ENCODE data around the gene TCFL5. TPM values are rescaled to one million over a fixed set of nuclear protein-coding genes. Genes with fewer than 3 reads are reported as not detected.

TCFL5 gene
- total RNA-seq, 1 donor from 2014 or later = 1.1 TPM

- no peak for TF ChIP-seq CTCF (IDR thresholded peaks at IDR 0.05)
- Histone ChIP-seq H3K4me3 (no peak overlapping the region), H3K4me1 (peaks cover 9 to 11% of the 10 kb centered on the region in 2 donors), H3K9me3 (no peaks in the 10 kb centered on the region), H3K27ac (no peak overlapping the region), H3K36me3 (peaks cover 27% of the 10 kb centered on the region in 2 donors), H3K27me3 (no peaks in the 10 kb centered on the region)
- intact Hi-C loops (cut with DNase I) = no loop called here
- no peak for DNase-seq (ENCODE audit: low spot score in 2 of 2)
Measured at GRCh38 chr20:62880935-62881661, 19.5 kb upstream of the TCFL5 start.

GRCh38 chr20:62880147-62880934 lies 18.7 kb upstream of the TCFL5 start:
- Histone ChIP-seq H3K27me3 (no peaks in the 10 kb centered on the region), H3K27ac (no peak overlapping the region), H3K4me1 (peaks cover 9 to 14% of the 10 kb centered on the region in 2 donors), H3K4me3 (no peak overlapping the region), H3K9me3 (no peaks in the 10 kb centered on the region), H3K36me3 (peaks cover 23 to 27% of the 10 kb centered on the region in 2 donors)
- no peak for DNase-seq (ENCODE audit: low spot score in 2 of 2)
- TF ChIP-seq CTCF (IDR thresholded peaks at IDR 0.05) = no peak
- intact Hi-C loops (cut with DNase I) = no loop called here

GRCh38 chr20:62879275-62880146 lies 17.9 kb upstream of the TCFL5 start:
- Histone ChIP-seq H3K4me3 (no peak overlapping the region), H3K27me3 (no peaks in the 10 kb centered on the region), H3K4me1 (peaks cover 9 to 14% of the 10 kb centered on the region in 2 donors), H3K9me3 (no peaks in the 10 kb centered on the region), H3K36me3 (peaks cover 23 to 27% of the 10 kb centered on the region in 2 donors), H3K27ac (no peak overlapping the region)
- intact Hi-C loops (cut with DNase I) = loop anchor here (5.0 kb wide), 1 partner anchor 58 kb away; the partner anchor contains the start of gene GID8
- TF ChIP-seq CTCF (IDR thresholded peaks at IDR 0.05) = no peak
- DNase-seq (ENCODE audit: low spot score in 2 of 2) = no peak

GRCh38 chr20:62878244-62879038 lies 16.8 kb upstream of the TCFL5 start:
- H3K27me3 ChIP-seq = no peaks in the 10 kb centered on the region
- DNase-seq (ENCODE audit: low spot score in 2 of 2) = no peak
- H3K4me3 ChIP-seq = no peak overlapping the region
- H3K4me1 ChIP-seq = peaks cover 9 to 14% of the 10 kb centered on the region in 2 donors
- no peaks in the 10 kb centered on the region for H3K9me3 ChIP-seq
- peaks cover 23 to 27% of the 10 kb centered on the region in 2 donors for H3K36me3 ChIP-seq
- no peak overlapping the region for H3K27ac ChIP-seq
- TF ChIP-seq CTCF (IDR thresholded peaks at IDR 0.05) = no peak
- intact Hi-C loops (cut with DNase I) = loop anchor here (5.0 kb wide), 1 partner anchor 59 kb away; the partner anchor contains the start of gene GID8
